Erythroblast (primary cell): ENCODE data around the gene DLG2.

Experiments used
- GATA1 ChIP-seq: IDR thresholded peaks from 2 replicates; pipeline ENCODE4 v1.6.1; 2011; ENCODE audit warnings: low read depth, mild to moderate bottlenecking, control low read depth, low read length, moderate library complexity
- POLR2A ChIP-seq: IDR thresholded peaks from 2 replicates; pipeline ENCODE4 v1.6.1; 2011; ENCODE audit warnings: mild to moderate bottlenecking, low read length

- TF ChIP-seq POLR2A: no peak
- no peak for TF ChIP-seq GATA1
Observed at GRCh38 chr11:84681456-84681855, 945.7 kb downstream of the DLG2 start.
